ENCODE measurements around the gene RBBP8NL. TPM values are rescaled to one million over a fixed set of nuclear protein-coding genes. Genes with fewer than 3 reads are reported as not detected.
A peak's percentile ranks its signal among the peaks of the same experiment; 100 is the strongest.

The RBBP8NL gene
- total RNA-seq, 1 experiment from 2014 or later: 39.2 TPM

GRCh38 chr20:62369815-62370114, 57.6 kb downstream of the RBBP8NL start:
- H3K36me3 Mint-ChIP-seq (ENCODE audit: insufficient read depth, unreplicated experiment): peaks cover 45% of the 10 kb centered on the region
- H3K4me1 ChIP-seq: peaks cover 54% of the 10 kb centered on the region
- no peak overlapping the region for H3K4me3 Mint-ChIP-seq (ENCODE audit: unreplicated experiment)
- ChIA-PET POLR2A (interaction anchor here (4.3 kb wide), 1 partner anchor 18 kb away, joined by 43 read pairs; the partner anchor contains the start of gene RPS21), CTCF (interaction anchor here (0.6 to 10.9 kb wide), 4 partner anchors 8 to 67 kb away, joined by 3 to 188 read pairs (median 7); partner anchors contain the start of genes ADRM1 and RPS21)
- peaks cover 4% of the 10 kb centered on the region for H3K36me3 ChIP-seq (ENCODE audit: control insufficient read depth, insufficient read depth, low read length)
- no TSS peak for BruUV-seq (replicated peaks)
- H3K27me3 ChIP-seq (replicated peaks; ENCODE audit: control insufficient read depth, insufficient read depth, low read length): no peaks in the 10 kb centered on the region
- no peaks in the 10 kb centered on the region for H3K9me3 Mint-ChIP-seq (ENCODE audit: unreplicated experiment)
- no peaks in the 10 kb centered on the region for H3K9me3 ChIP-seq
- peaks cover 39% of the 10 kb centered on the region for H3K4me1 Mint-ChIP-seq (ENCODE audit: low read depth, unreplicated experiment)
- H3K4me3 ChIP-seq (ENCODE audit: low read depth, low read length): no peak overlapping the region
- no peak for DNase-seq
- intact Hi-C loops (cut with micrococcal nuclease; ENCODE audit: unreplicated experiment): loop anchor here (2.0 to 5.0 kb wide), 2 partner anchors 37 to 132 kb away; partner anchors contain the start of genes CABLES2 and OSBPL2
- H3K27ac Mint-ChIP-seq (ENCODE audit: unreplicated experiment): peak overlapping the region; percentile 90
- TF ChIP-seq CTCF (IDR thresholded peaks at IDR 0.05; ENCODE audit: insufficient read depth in 1 of 2, low read depth in 1 of 2, low read length in 1 of 2, severe bottlenecking in 1 of 2, unreplicated experiment in 1 of 2): no peak
- no peaks in the 10 kb centered on the region for H3K27me3 Mint-ChIP-seq (ENCODE audit: insufficient read depth, unreplicated experiment)

- H3K9me3 Mint-ChIP-seq (ENCODE audit: unreplicated experiment): no peaks in the 10 kb centered on the region
- Histone ChIP-seq H3K36me3 (ENCODE audit: control insufficient read depth, insufficient read depth, low read length) (peaks cover 8% of the 10 kb centered on the region), H3K27me3 (replicated peaks; ENCODE audit: control insufficient read depth, insufficient read depth, low read length) (no peaks in the 10 kb centered on the region), H3K4me1 (peaks cover 55% of the 10 kb centered on the region), H3K9me3 (no peaks in the 10 kb centered on the region), H3K4me3 (ENCODE audit: low read depth, low read length) (peak overlapping the region; percentile 94)
- peaks cover 46% of the 10 kb centered on the region for H3K36me3 Mint-ChIP-seq (ENCODE audit: insufficient read depth, unreplicated experiment)
- no peaks in the 10 kb centered on the region for H3K27me3 Mint-ChIP-seq (ENCODE audit: insufficient read depth, unreplicated experiment)
- ChIA-PET CTCF (interaction anchor here (0.5 to 10.9 kb wide), 11 partner anchors 7 to 85 kb away, joined by 3 to 188 read pairs (median 4); partner anchors contain the start of genes ADRM1 and RPS21), POLR2A (interaction anchor here (0.6 to 4.7 kb wide), 6 partner anchors 13 to 584 kb away, joined by 3 to 43 read pairs (median 4); partner anchors contain the start of genes OSBPL2 and RPS21)
- intact Hi-C loops (cut with micrococcal nuclease; ENCODE audit: unreplicated experiment): loop anchor here (1.0 to 5.0 kb wide), 3 partner anchors 7 to 132 kb away; partner anchors contain the start of genes CABLES2 and OSBPL2
- peaks cover 39% of the 10 kb centered on the region for H3K4me1 Mint-ChIP-seq (ENCODE audit: low read depth, unreplicated experiment)
- H3K4me3 Mint-ChIP-seq (ENCODE audit: unreplicated experiment): peak overlapping the region; percentile 70
- H3K27ac Mint-ChIP-seq (ENCODE audit: unreplicated experiment): peak overlapping the region; percentile 90
- BruUV-seq (replicated peaks): no TSS peak
- TF ChIP-seq CTCF (IDR thresholded peaks at IDR 0.05; ENCODE audit: insufficient read depth in 1 of 2, low read depth in 1 of 2, low read length in 1 of 2, severe bottlenecking in 1 of 2, unreplicated experiment in 1 of 2): peak; percentile 54 to 77
- DNase-seq: peak in 1 of 2 experiments; percentile 72
Observed at GRCh38 chr20:62368976-62369814, 58.1 kb downstream of the RBBP8NL start.

- no peaks in the 10 kb centered on the region for H3K9me3 ChIP-seq
- no peak for TF ChIP-seq CTCF (IDR thresholded peaks at IDR 0.05; ENCODE audit: insufficient read depth in 1 of 2, low read depth in 1 of 2, low read length in 1 of 2, severe bottlenecking in 1 of 2, unreplicated experiment in 1 of 2)
- H3K9me3 Mint-ChIP-seq (ENCODE audit: unreplicated experiment): no peaks in the 10 kb centered on the region
- intact Hi-C loops (cut with micrococcal nuclease; ENCODE audit: unreplicated experiment): loop anchor here (1.0 to 5.0 kb wide), 3 partner anchors 8 to 131 kb away; partner anchors contain the start of genes CABLES2 and OSBPL2
- H3K4me3 Mint-ChIP-seq (ENCODE audit: unreplicated experiment): peak overlapping the region; percentile 70
- peak overlapping the region; percentile 90 for H3K27ac Mint-ChIP-seq (ENCODE audit: unreplicated experiment)
- peak overlapping the region; percentile 94 for H3K4me3 ChIP-seq (ENCODE audit: low read depth, low read length)
- H3K36me3 ChIP-seq (ENCODE audit: control insufficient read depth, insufficient read depth, low read length): peaks cover 9% of the 10 kb centered on the region
- H3K4me1 Mint-ChIP-seq (ENCODE audit: low read depth, unreplicated experiment): peaks cover 43% of the 10 kb centered on the region
- peaks cover 62% of the 10 kb centered on the region for H3K4me1 ChIP-seq
- no peaks in the 10 kb centered on the region for H3K27me3 ChIP-seq (replicated peaks; ENCODE audit: control insufficient read depth, insufficient read depth, low read length)
- ChIA-PET CTCF (interaction anchor here (0.5 to 10.9 kb wide), 13 partner anchors 8 to 256 kb away, joined by 3 to 188 read pairs (median 3); partner anchors contain the start of genes ADRM1 and RPS21), POLR2A (interaction anchor here (0.6 to 4.7 kb wide), 7 partner anchors 14 to 585 kb away, joined by 3 to 43 read pairs (median 3); partner anchors contain the start of genes OSBPL2 and RPS21)
- DNase-seq: peak; percentile 93 to 97
- peaks cover 49% of the 10 kb centered on the region for H3K36me3 Mint-ChIP-seq (ENCODE audit: insufficient read depth, unreplicated experiment)
- BruUV-seq (replicated peaks): no TSS peak
- H3K27me3 Mint-ChIP-seq (ENCODE audit: insufficient read depth, unreplicated experiment): no peaks in the 10 kb centered on the region
Observed at GRCh38 chr20:62368392-62368975, 58.9 kb downstream of the RBBP8NL start.
